Mesendoderm (in vitro differentiated cells): ENCODE results near the gene MCTP2.

Source experiments
- DNase-seq: peaks from one replicate; pipeline ENCODE4 v3.0.0; 2013
- H2AK5ac ChIP-seq: 2 replicates; pipeline ENCODE4 v1.6.1; 2013; ENCODE audit warnings: low read length, inconsistent platforms
- H2BK120ac ChIP-seq: 2 replicates; pipeline ENCODE4 v1.6.1; 2013; ENCODE audit warnings: low read depth, mild to moderate bottlenecking, low read length, moderate library complexity, mixed read lengths
- H2BK15ac ChIP-seq: replicated peaks from 2 replicates; pipeline ENCODE4 v1.6.1; 2013; ENCODE audit warnings: low read depth, mild to moderate bottlenecking, moderate library complexity
- H2BK5ac ChIP-seq: 2 replicates; pipeline ENCODE4 v1.6.1; 2013; ENCODE audit warnings: low read length, inconsistent platforms
- H3K18ac ChIP-seq: 2 replicates; pipeline ENCODE4 v1.6.1; 2013; ENCODE audit warnings: mild to moderate bottlenecking, low read length, mixed read lengths
- H3K23ac ChIP-seq: one replicate; pipeline ENCODE4 v1.6.1; 2013; ENCODE audit warnings: low read length
- H3K27ac ChIP-seq: 2 replicates; pipeline ENCODE4 v1.5.1; 2013; ENCODE audit warnings: low read depth, mild to moderate bottlenecking, inconsistent platforms, low read length, moderate library complexity
- H3K27me3 ChIP-seq: 2 replicates; pipeline ENCODE4 v1.6.1; 2013; ENCODE audit warnings: low read length, control low read depth, mild to moderate bottlenecking, inconsistent platforms; ENCODE audit not compliant: insufficient read depth, poor library complexity
- H3K36me3 ChIP-seq: 2 replicates; pipeline ENCODE4 v1.6.1; 2013; ENCODE audit warnings: low read length, inconsistent platforms; ENCODE audit not compliant: control insufficient read depth, insufficient read depth
- H3K4ac ChIP-seq: one replicate; pipeline ENCODE4 v1.6.1; 2013; ENCODE audit warnings: low read depth, mild to moderate bottlenecking, low read length, moderate library complexity
- H3K4me1 ChIP-seq: 2 replicates; pipeline ENCODE4 v1.6.1; 2013; ENCODE audit warnings: low read depth, low read length, inconsistent platforms; ENCODE audit not compliant: control insufficient read depth
- H3K4me2 ChIP-seq: 2 replicates; pipeline ENCODE4 v1.6.1; 2013; ENCODE audit warnings: low read length
- H3K4me3 ChIP-seq: 2 replicates; pipeline ENCODE4 v1.5.1; 2013; ENCODE audit warnings: mild to moderate bottlenecking, low read length
- H3K56ac ChIP-seq: one replicate; pipeline ENCODE4 v1.6.1; 2013; ENCODE audit warnings: low read length
- H3K79me1 ChIP-seq: 2 replicates; pipeline ENCODE4 v1.6.1; 2013; ENCODE audit warnings: low read length, inconsistent platforms
- H3K79me2 ChIP-seq: 2 replicates; pipeline ENCODE4 v1.6.1; 2013; ENCODE audit warnings: mild to moderate bottlenecking, low read length; ENCODE audit not compliant: control insufficient read depth, insufficient read depth
- H3K9ac ChIP-seq: 2 replicates; pipeline ENCODE4 v1.6.1; 2013; ENCODE audit warnings: low read length, inconsistent platforms
- H4K5ac ChIP-seq: one replicate; pipeline ENCODE4 v1.6.1; 2013; ENCODE audit warnings: low read length
- H4K8ac ChIP-seq: one replicate; pipeline ENCODE4 v1.6.1; 2013; ENCODE audit warnings: low read depth, mild to moderate bottlenecking, control low read depth, low read length, moderate library complexity
- WGBS: extraction: QIAGEN DNeasy Blood & Tissue Kit; methylation state at CpG from one replicate; pipeline ENCODE4 v1.1.7; 2013; ENCODE audit warnings: low lambda C conversion rate, missing lambda C conversion rate; ENCODE audit not compliant: insufficient coverage; ENCODE audit errors: extremely low coverage; 5-methylcytosine and 5-hydroxymethylcytosine counted together

The MCTP2 gene

GRCh38 chr15:94395640-94396039 lies 164.3 kb downstream of the MCTP2 start:
- no peaks in the 10 kb centered on the region for H3K79me1 ChIP-seq
- no peak overlapping the region for H2BK15ac ChIP-seq
- DNase-seq, result no peak
- WGBS, result no CpG with 5 or more reads among the region's 1 CpG
- H3K56ac ChIP-seq, result no peak overlapping the region
- no peaks in the 10 kb centered on the region for H3K79me2 ChIP-seq
- no peak overlapping the region for H3K18ac ChIP-seq
- H3K9ac ChIP-seq, result no peak overlapping the region
- H3K27ac ChIP-seq, result no peak overlapping the region
- no peak overlapping the region for H2AK5ac ChIP-seq
- H3K4me1 ChIP-seq, result no peaks in the 10 kb centered on the region
- no peaks in the 10 kb centered on the region for H3K27me3 ChIP-seq
- H3K36me3 ChIP-seq, result no peaks in the 10 kb centered on the region
- no peak overlapping the region for H3K4ac ChIP-seq
- H3K4me2 ChIP-seq, result no peak overlapping the region
- H4K8ac ChIP-seq, result no peak overlapping the region
- no peak overlapping the region for H3K23ac ChIP-seq
- H2BK5ac ChIP-seq, result no peak overlapping the region
- H4K5ac ChIP-seq, result no peak overlapping the region
- H3K4me3 ChIP-seq, result no peak overlapping the region
- no peak overlapping the region for H2BK120ac ChIP-seq

GRCh38 chr15:94397337-94397736 lies 166.0 kb downstream of the MCTP2 start:
- Histone ChIP-seq H3K36me3 (no peaks in the 10 kb centered on the region), H3K27me3 (no peaks in the 10 kb centered on the region), H3K79me1 (no peaks in the 10 kb centered on the region), H3K56ac (no peak overlapping the region), H2BK5ac (no peak overlapping the region), H3K4me3 (no peak overlapping the region), H2BK15ac (no peak overlapping the region), H3K18ac (no peak overlapping the region), H2BK120ac (no peak overlapping the region), H4K5ac (no peak overlapping the region), H3K4ac (no peak overlapping the region), H3K9ac (no peak overlapping the region), H3K27ac (no peak overlapping the region), H3K79me2 (no peaks in the 10 kb centered on the region), H3K4me1 (no peaks in the 10 kb centered on the region), H4K8ac (no peak overlapping the region), H2AK5ac (no peak overlapping the region), H3K23ac (no peak overlapping the region), H3K4me2 (no peak overlapping the region)
- no CpG with 5 or more reads among the region's 3 CpGs for WGBS
- DNase-seq, result no peak

- H3K79me2 ChIP-seq, result no peaks in the 10 kb centered on the region
- H2BK5ac ChIP-seq, result no peak overlapping the region
- no peaks in the 10 kb centered on the region for H3K4me1 ChIP-seq
- H3K4me3 ChIP-seq, result no peak overlapping the region
- no peak overlapping the region for H3K23ac ChIP-seq
- no peak for DNase-seq
- no peak overlapping the region for H2BK15ac ChIP-seq
- H3K79me1 ChIP-seq, result no peaks in the 10 kb centered on the region
- no peak overlapping the region for H3K4ac ChIP-seq
- H2BK120ac ChIP-seq, result no peak overlapping the region
- no peak overlapping the region for H3K4me2 ChIP-seq
- no peak overlapping the region for H3K56ac ChIP-seq
- H3K27me3 ChIP-seq, result no peaks in the 10 kb centered on the region
- H3K18ac ChIP-seq, result no peak overlapping the region
- no peak overlapping the region for H4K5ac ChIP-seq
- no peak overlapping the region for H2AK5ac ChIP-seq
- no peak overlapping the region for H3K27ac ChIP-seq
- no peak overlapping the region for H4K8ac ChIP-seq
- H3K36me3 ChIP-seq, result no peaks in the 10 kb centered on the region
- no peak overlapping the region for H3K9ac ChIP-seq
Observed at GRCh38 chr15:94398001-94398400, 166.6 kb downstream of the MCTP2 start.

GRCh38 chr15:94400526-94401298 lies 169.4 kb downstream of the MCTP2 start:
- Histone ChIP-seq H4K5ac (no peak overlapping the region), H2BK15ac (no peak overlapping the region), H3K4me1 (no peaks in the 10 kb centered on the region), H3K79me2 (no peaks in the 10 kb centered on the region), H3K4ac (no peak overlapping the region), H3K4me3 (no peak overlapping the region), H2BK120ac (no peak overlapping the region), H3K56ac (peak overlapping the region; percentile 27), H2BK5ac (no peak overlapping the region), H3K18ac (no peak overlapping the region), H2AK5ac (no peak overlapping the region), H3K4me2 (no peak overlapping the region), H3K27me3 (no peaks in the 10 kb centered on the region), H3K36me3 (no peaks in the 10 kb centered on the region), H3K79me1 (no peaks in the 10 kb centered on the region), H3K9ac (no peak overlapping the region), H3K23ac (no peak overlapping the region), H4K8ac (no peak overlapping the region), H3K27ac (no peak overlapping the region)
- DNase-seq, result no peak
- whole genome bisulfite sequencing, result no CpG with 5 or more reads among the region's 10 CpGs

- Histone ChIP-seq H2BK120ac (no peak overlapping the region), H3K23ac (no peak overlapping the region), H4K8ac (no peak overlapping the region), H4K5ac (no peak overlapping the region), H3K18ac (no peak overlapping the region), H3K9ac (no peak overlapping the region), H3K27ac (no peak overlapping the region), H2BK15ac (no peak overlapping the region), H3K36me3 (no peaks in the 10 kb centered on the region), H3K56ac (no peak overlapping the region), H3K4me3 (no peak overlapping the region), H3K79me2 (no peaks in the 10 kb centered on the region), H3K4ac (no peak overlapping the region), H3K4me1 (no peaks in the 10 kb centered on the region), H3K79me1 (no peaks in the 10 kb centered on the region), H3K27me3 (no peaks in the 10 kb centered on the region), H2BK5ac (no peak overlapping the region), H2AK5ac (no peak overlapping the region), H3K4me2 (no peak overlapping the region)
- no peak for DNase-seq
- no CpG with 5 or more reads among the region's 4 CpGs for WGBS
Observed at GRCh38 chr15:94403331-94403730, 172.0 kb downstream of the MCTP2 start.

- H2AK5ac ChIP-seq, result no peak overlapping the region
- no peak overlapping the region for H2BK120ac ChIP-seq
- no CpG with 5 or more reads among the region's 9 CpGs for WGBS
- no peaks in the 10 kb centered on the region for H3K36me3 ChIP-seq
- DNase-seq, result no peak
- H4K8ac ChIP-seq, result no peak overlapping the region
- H3K4me2 ChIP-seq, result no peak overlapping the region
- H3K23ac ChIP-seq, result no peak overlapping the region
- H3K79me2 ChIP-seq, result no peaks in the 10 kb centered on the region
- H3K27me3 ChIP-seq, result no peaks in the 10 kb centered on the region
- no peak overlapping the region for H3K4ac ChIP-seq
- no peak overlapping the region for H3K18ac ChIP-seq
- no peak overlapping the region for H3K4me3 ChIP-seq
- H2BK15ac ChIP-seq, result no peak overlapping the region
- no peaks in the 10 kb centered on the region for H3K79me1 ChIP-seq
- H4K5ac ChIP-seq, result no peak overlapping the region
- H3K56ac ChIP-seq, result no peak overlapping the region
- no peak overlapping the region for H2BK5ac ChIP-seq
- no peaks in the 10 kb centered on the region for H3K4me1 ChIP-seq
- H3K27ac ChIP-seq, result no peak overlapping the region
- no peak overlapping the region for H3K9ac ChIP-seq
Observed at GRCh38 chr15:94404733-94405283, 173.4 kb downstream of the MCTP2 start.
